GM18873 (cell line): ENCODE measurements around the gene CSPG5.

Experiments used
- ATAC-seq: cut with Tn5 transposase; IDR thresholded peaks from one replicate; pipeline ENCODE4 v1.9.1; 2021; ENCODE audit warnings: mild to moderate bottlenecking, moderate library complexity, moderate number of reproducible peaks; ENCODE audit not compliant: unreplicated experiment, low FRiP score

CSPG5 gene

DNA sequence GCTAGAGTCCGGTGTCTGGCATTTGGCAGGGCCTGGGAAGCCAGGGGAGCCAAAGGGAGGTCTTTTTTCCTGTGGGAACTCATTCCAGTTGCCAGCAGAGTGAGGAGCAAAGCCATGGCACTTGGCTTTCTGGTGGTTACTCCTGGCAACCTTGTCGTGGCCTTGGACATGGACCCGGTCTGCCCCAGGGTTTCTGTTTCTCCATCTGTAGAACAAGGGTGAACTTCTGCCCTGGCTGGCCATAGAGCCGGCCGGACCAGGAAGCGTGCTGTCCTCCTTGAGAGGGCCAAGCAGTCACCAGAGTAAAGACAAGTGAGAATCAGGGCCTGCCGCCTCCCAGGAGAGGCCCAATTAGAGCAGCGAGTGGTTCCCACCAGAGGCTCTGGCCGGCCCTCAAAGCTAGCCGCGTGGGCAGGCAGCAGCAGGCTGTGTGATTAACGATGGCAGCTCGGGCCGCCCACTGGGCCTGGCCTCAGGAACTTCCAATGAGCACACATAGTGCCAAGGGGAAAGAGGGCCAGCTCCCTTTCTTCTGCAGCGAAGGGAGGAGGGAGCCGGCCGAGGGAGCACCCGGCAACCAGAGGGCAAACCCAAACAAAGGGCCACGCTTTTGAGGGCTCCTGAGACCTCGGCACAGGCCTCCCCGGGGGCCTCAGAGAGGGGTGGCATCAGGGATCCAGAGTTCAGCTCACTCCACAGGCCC, 36.0 kb downstream of the CSPG5 start:
- no peak for ATAC-seq

DNA sequence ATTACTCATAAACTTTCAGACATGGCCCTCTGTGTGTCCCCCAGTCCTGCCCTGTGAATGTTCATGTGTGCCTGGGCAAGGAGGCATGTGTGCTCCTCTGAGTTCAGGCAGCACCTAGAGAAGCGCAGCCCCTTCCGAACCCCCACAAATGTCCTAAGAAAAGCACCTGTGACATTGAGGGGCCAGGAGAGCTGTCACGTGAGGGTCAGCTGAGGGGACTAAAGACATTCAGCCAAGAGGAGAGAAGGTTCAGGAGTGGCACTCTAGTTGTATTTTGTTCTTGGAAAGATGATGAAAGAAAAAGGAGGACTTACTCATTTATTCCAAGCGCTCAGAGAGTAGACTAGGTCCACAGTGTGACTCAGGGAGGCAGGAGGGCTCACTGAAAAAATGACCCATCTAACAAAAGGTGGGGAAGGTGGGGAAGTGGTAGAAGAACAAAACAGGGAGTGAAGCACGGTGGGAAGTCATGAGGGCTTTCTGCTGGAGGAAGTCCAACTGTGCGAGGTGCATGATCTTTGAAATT, 37.0 kb downstream of the CSPG5 start:
- no peak for ATAC-seq

DNA sequence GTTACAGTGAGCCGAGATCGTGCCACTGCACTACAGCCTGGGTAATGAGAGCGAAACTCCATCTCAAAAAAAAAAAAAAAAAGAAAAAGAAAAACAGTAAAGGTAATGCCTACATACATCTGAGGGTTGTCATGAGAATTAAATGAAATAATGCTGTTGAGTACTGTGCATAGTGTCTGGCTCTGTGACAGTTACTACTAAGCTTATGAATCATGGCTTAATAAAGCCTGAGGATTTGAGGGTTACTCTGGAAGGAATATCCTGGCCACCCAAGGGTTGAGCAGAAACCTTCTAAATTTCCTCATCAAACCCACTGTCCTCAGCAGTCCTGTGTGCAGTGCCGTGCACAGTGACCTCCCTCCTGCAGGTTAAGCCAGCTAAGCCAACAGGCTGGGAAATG, 38.4 kb downstream of the CSPG5 start:
- no peak for ATAC-seq

DNA sequence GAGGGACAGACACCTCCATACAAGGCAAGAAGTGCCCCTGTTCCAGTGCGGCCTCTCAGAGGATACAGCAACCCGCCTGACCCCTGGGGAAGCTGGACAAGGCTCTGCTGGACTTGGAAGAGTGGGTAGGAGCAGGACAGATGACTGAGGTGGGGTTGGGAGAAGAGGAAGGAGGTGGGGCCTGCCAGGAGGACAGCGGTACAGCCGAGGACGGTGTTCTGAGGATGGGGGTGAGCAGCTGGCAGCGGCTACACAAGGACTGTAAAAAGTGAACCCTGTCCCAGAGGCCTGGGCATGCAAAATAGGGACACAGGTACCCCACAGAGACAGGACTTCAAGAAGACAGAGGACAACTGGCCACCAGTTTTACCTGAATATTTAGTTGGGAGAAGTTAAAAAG, 41.7 kb downstream of the CSPG5 start:
- no peak for ATAC-seq

DNA sequence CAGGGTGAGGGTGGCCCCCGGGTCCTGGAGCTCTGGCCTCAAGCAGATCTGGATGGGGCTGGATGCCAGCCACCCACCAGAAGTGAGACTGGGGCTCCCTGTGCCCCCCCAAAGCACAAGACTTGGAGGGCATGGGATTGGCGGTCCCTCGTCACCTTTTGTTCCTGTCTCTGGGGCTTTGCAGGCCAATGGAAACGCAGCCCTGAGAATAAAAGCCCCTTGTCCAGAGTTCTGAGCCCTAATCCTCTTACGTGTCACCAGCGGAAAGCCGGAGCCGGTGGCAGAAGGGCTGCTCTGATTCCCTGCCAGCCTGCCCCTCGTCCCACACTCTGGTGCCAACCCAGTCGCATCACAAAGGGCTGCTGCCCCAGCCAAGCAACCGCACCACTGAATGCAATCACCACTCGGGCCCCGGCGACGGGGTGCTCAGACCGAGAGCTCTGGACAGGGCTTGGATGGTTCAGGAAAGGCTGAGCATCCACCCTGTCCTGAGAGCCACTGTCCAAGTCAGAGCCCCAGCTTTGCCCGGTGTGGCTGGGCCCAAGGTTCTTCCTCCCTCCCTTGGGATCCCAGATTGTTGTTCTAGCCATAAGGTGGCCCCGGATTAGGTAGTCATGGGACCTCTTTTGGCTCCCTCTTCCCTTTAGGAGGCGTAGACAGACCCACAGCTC, 42.3 kb downstream of the CSPG5 start:
- ATAC-seq, result no peak

DNA sequence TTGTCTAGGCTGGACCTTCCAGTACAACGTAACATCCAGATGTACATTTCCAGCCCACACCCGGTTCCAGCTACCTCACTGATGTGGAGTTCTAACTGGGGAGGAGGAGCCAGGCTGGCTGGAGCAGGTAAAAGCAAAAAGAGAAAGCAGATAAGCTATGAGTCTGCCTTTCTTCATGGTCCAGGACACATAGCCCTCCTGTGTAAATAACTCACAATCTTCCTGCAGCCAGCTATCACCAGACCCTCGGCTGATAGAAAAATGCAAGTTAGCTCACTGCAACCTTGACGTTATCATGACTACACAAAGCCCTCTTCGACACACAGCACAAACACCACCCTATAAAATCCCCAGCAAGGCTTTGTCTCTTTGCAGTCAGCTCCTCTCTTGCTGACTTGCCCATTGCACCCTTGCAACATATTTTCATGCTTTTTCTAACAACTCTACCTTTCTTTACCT, 44.6 kb downstream of the CSPG5 start:
- no peak for ATAC-seq

DNA sequence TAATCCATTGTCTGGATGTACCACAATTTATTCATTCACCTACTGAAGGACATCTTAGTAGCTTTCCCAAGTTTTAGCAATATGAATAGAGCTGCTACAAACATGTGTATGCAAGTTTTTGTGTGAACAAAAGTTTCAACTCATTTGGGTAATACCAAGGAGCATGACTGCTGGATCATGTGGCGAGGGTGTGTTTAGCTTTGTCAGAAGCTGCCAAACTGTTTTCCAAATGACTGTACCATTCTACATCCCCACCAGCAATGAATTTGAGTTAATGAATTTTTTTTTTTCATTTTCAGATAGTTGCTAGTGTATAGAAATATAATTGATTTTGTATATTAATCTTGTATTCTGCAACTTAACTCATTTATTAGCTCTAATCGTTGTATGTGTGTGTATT, 45.2 kb downstream of the CSPG5 start:
- ATAC-seq, result no peak

DNA sequence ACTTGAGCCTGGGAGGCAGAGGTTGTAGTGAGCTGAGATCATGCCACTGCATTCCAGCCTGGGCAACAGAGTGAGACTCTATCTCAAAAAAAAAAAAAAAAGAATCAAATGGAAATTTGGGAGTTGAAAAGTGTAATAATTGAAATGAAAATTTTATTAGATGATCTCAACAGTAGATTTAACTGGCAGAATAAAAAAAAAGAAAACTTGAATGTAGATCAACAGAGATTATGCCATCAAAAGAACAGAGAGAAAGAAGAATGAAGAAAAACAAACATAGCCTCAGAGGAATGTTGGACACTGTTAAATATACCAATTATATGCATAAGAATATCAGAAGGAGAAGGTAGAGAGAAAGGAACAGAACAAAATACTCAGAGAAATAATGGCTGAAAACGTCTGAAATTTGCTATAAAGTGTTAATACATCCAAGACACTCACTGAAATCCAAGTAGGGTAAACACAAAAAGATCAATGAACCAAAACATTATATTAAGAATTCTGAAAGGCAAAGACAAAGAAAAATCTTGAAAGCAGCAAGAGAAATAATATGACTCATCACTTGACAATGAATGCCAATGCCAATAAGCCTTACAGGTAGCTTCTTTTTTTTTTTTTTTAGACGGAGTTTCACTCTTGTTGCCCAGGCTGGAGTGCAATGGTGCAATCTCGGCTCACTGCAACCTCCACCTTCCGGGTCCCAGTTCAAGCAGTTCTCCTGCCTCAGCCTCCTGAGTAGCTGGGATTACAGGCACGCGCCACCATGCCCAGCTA, 50.5 kb downstream of the CSPG5 start:
- ATAC-seq, result no peak

DNA sequence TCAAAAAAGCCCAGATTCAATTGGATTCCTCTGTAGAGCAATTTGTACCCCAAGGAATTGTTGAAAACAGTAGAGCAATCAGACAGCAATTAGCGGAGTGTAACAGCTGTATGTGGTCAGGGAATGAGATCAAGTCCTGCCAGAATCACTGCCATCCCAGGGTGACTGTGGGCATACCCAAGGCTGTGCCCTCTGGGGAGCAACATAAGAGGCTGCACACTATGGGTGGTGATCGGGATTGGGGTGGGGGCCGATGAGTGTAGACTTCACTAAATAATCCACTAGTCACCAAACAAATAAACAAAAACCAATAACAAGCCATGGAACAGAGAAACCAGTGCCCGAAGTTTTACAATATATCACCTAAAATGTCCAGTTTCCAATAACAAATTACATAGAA, 53.0 kb downstream of the CSPG5 start:
- no peak for ATAC-seq

DNA sequence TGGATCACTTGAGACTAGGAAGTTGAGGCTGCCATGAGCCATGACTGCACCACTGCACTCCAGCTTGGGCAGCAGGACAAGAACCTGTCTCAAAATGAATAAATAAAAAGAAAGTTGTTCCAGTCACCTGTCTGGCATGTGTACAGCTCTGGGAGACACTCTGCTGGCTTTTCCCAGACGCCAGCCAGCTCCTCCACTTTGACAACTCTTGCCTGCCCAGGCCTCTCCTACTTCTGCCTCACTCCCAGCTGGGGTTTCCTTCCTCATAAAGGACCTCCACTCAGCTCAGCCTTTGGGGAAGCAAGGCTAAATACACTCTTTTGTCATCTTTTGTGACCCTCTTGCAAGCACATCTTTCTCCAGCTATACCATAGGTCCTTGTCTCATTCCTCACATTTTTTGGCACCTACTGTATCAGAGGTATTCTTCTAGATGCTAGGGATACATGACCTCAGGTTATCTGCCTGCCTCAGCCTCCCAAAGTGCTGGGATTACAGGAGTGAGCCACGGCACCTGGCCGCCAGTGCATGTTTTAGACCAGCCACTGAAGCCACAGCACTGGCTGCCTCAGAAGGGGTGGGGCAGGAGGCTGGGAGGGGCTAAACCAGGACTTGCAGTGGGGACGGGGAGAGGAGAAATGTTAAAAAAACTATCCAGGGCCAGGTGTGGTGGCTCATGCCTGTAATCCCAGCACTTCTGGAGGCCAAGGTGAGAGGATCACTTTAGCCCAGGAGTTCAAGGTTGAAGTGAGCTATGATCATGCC, 55.2 kb downstream of the CSPG5 start:
- ATAC-seq, result no peak

DNA sequence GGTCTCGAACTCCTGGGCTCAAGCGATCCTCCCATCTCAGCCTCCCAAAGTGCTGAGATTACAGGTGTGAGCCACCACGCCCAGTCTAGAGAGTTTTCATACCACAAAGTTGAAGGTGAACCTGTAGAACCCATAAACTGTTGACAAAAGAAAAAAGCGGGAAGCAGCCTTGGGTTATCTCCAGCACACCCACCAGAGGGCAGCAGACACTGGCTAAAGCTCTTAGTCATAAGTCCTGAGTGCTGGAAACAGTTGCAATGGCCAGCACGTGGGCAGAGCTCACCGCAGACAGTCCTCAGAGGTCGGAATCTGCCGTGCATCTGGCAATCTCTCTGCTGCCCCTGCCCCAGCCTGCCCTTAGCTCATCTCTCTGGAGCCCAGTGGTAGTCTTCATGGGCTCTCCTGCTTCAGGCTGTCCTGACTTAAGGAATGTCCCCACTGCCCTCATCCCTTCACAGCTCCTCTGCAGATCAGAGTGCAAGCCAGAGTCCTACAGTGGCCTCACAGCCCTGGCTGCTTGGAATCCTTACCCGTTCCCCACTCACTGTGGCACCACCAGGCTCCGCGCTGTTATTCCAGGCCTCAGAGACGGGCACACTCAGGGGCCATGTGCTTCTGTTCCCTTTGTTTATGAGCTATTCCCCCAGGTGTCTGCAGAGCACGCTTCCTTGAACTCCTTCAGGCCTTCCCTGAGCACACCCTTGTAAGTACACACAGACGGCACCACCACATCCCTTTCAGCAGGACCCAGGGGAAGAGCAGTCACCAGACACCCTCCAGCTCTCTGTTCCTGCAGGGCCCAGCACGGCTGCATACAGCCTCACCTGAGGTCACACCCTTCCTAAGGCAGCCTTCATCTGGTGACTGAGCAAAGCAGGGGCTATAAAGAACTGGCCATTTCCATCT, 56.3 kb downstream of the CSPG5 start:
- no peak for ATAC-seq

DNA sequence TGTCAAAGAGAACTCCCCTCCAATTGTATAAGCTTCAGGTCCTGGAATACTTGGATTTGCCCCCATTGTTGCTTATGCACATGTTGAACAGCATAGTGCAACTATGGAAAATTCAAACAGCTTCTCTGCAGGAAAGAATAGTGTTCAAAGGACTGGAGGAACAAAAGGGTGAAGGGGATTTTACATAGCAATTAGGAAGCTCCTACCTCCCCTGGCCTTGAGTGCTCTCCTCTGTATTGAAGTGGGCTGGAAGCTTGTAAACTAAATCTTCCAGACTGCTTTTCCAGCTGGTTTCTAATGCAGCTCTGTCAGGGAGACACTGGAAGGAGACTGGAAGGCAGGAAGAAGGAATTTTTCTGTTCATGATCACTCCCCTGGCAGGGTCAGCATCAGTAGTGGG, 57.9 kb downstream of the CSPG5 start:
- ATAC-seq, result no peak

DNA sequence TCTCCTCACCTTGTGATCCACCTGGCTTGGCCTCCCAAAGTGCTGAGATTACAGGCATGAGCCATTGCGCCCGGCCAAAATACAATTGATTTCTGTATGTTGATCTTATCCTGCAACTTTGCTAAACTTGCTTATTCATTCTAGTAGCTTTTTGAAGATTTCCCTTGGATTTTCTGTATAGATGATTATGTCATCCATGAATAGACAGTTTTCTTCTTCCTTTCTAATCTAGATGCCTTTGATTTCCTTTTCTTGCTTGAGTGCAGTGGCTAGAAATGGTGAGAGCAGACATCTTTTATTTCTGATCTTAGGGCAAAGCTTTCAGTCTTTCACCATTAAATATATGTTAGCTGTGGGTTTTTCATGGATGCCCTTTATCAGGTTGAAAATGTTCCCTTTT, 60.7 kb downstream of the CSPG5 start:
- ATAC-seq, result no peak

DNA sequence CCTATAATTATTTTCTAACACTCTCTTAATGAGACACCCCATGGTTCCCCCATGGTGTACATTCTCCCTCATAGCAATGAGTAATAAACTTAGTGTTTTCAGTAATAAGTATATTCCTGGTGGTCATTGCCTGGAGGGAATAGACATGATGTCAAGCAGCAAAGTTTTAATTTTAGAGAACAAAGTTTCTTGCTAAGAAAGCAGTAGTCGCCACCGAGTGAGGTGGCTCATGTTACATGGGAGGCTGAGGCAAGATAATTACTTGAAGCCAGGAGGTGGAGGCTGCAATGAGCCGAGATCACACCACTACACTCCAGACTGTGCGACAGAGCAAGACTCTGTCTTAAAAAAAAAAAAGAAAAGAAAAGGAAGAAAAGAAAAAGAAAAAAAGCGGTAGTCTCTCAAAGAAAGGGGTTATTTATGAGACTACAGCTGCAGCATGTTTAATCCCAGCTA, 62.8 kb downstream of the CSPG5 start:
- no peak for ATAC-seq

DNA sequence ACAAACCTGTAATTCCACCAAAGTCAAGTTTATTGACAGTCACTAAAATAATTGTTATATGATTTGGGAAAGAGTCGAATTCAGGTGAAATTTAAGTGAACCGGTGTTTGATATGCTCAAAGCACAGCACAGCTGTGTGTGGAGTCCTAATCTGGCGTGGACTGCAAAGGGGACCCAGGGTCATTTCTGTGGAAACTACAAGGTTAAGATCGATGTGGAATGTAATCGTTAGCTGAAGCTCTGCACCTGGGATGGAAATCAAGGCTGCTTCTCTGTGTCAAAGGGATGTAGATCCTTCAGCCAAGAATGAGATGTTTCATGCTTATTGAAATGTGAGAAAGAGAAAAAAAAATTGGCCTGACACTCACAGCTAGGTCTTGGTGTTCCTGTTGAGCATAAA, 63.6 kb downstream of the CSPG5 start:
- ATAC-seq, result no peak

DNA sequence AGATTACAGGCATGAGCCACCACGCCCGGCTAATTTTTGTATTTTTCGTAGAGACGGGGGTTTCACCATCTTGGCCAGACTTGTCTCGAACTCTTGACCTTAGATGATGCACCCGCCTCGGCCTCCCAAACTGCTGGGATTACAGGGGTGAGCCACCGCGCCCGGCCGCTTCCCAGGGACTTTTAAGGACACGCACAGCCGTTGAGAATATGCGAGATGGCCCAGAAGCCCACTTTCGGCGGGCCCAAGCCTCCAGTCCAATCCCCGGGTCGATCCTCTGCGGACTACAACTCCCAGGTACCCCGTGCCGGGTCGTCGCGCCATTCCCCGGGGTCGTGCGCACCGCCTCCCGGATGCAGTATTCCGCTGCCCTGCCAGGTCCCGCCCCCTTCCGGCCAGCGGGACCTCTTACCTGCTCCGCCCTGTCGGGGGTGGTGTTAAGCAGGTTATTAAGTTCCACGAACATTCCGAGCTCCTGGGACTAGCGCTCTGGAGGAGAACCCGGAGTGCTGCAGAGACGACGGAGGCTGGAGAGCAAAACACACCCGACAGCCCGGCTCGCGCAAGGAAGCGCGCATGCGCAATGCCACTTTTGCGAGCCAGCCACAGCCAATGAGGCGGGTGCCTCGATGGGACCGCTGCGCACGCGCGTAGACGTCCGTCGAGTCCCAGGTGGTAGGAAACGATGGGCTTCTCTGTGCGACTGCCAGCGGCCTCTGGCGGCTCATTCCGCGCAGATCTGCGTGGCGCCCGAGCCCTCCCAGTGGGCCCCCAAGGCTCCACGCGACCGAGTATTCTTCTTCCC, 65.3 kb downstream of the CSPG5 start, which contains the start of gene ELP6:
Gene ELP6, minus strand, starts transcription at position 588 of the 805 bp plus-strand sequence. Its CDS starts 122 bp downstream, at position 466.
- ATAC-seq, result peak; percentile 81

DNA sequence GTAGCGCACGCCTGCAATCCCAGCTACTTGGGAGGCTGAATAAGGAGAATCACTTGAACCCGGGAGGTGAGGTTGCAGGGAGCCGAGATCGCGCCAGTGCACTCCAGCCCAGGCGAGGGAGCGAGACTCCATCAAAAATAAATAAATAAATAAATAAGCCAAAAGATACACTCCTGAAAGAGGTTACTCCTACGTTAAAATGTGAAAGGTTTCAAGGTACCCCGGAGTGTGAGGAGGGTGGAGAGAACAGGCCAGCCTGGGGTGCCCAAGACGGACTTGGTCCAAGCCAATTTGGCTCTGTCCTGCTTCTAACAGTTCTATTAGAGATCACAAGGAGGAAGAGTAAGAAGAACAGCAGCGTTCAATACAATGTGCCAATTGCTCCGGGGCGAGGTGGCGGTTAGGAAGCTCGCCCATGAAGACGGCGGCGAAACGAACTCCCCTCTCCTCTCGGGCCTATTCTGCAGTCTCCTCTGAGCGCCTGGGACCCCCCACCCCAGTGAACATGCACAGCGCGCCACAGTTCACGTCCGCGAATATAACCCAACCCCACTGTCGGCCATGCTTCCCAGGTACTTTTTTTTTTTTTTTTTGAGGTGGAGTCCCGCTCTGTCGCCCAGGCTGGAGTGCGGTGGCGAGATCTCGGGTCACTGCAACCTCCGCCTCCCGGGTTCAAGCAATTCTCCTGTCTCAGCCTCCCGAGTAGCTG, 66.1 kb downstream of the CSPG5 start:
- ATAC-seq, result no peak
